ENCODE results near the gene CORIN.

GRCh38 chr4:47804598-47804997 lies 33.3 kb downstream of the CORIN start:
- no peak for TF ChIP-seq EZH2 (IDR thresholded peaks at IDR 0.05; ENCODE audit: low read length)
- TF ChIP-seq CTCF (optimal IDR thresholded peaks at IDR 0.05 in 1 of 3, IDR thresholded peaks at IDR 0.05 in 1 of 3, conservative IDR thresholded peaks at IDR 0.05 in 1 of 3; ENCODE audit: extremely low read depth in 1 of 3, insufficient read depth in 2 of 3, low read length in 3 of 3): no peak

All from keratinocyte (primary cell).